Liver (tissue), 9 donors: ENCODE data around the gene VEGFC. TPM values are rescaled to one million over a fixed set of nuclear protein-coding genes. Genes with fewer than 3 reads are reported as not detected.

ENCODE experiments used
- DNase-seq: peaks from one replicate; pipeline ENCODE4 v3.0.0-alpha.2; 2017; ENCODE audit warnings: low spot score
- H3K27ac ChIP-seq, 2 donors: one replicate each; pipeline ENCODE4 v1.7.0; 2013; ENCODE audit warnings: inconsistent platforms in 2 of 2, low read length in 2 of 2, control low read depth in 1 of 2, low read depth in 1 of 2, mild to moderate bottlenecking in 1 of 2
- H3K27me3 ChIP-seq, 4 donors: one replicate each; pipeline versions ENCODE4 v1.6.1 to v1.7.0; 2013; ENCODE audit warnings: low read length in 3 of 4, inconsistent platforms in 1 of 4, mild to moderate bottlenecking in 1 of 4, moderate library complexity in 1 of 4; ENCODE audit not compliant: control insufficient read depth in 4 of 4, insufficient read depth in 4 of 4
- H3K36me3 ChIP-seq, 4 donors: one replicate each; pipeline versions ENCODE4 v1.6.1 to v1.7.0; 2013; ENCODE audit warnings: low read length in 3 of 4, mild to moderate bottlenecking in 3 of 4, low read depth in 1 of 4, moderate library complexity in 1 of 4; ENCODE audit not compliant: control insufficient read depth in 4 of 4, insufficient read depth in 3 of 4
- H3K4me1 ChIP-seq, 4 donors: one replicate each; pipeline versions ENCODE4 v1.6.1 to v1.7.0; 2013; ENCODE audit warnings: low read length in 3 of 4, mild to moderate bottlenecking in 3 of 4, moderate library complexity in 1 of 4; ENCODE audit not compliant: control insufficient read depth in 4 of 4, insufficient read depth in 4 of 4
- H3K4me3 ChIP-seq, 3 donors: one replicate each; pipeline versions ENCODE4 v1.6.1 to v1.7.0; 2013; ENCODE audit warnings: low read length in 3 of 3, control low read depth in 1 of 3, low read depth in 1 of 3, mild to moderate bottlenecking in 1 of 3
- H3K9ac ChIP-seq, 2 donors: one replicate each; pipeline ENCODE4 v1.7.0; 2013; ENCODE audit warnings: low read length in 2 of 2, mild to moderate bottlenecking in 2 of 2, moderate library complexity in 2 of 2, control low read depth in 1 of 2, low read depth in 1 of 2
- H3K9me3 ChIP-seq, 4 donors: one replicate each; pipeline versions ENCODE4 v1.6.1 to v1.7.0; 2013; ENCODE audit warnings: low read length in 3 of 4; ENCODE audit not compliant: control insufficient read depth in 4 of 4
- EGR1 ChIP-seq, 2 donors: IDR thresholded peaks; 2 replicates each; pipeline ENCODE4 v1.6.1; 2016 to 2018; ENCODE audit warnings: antibody characterized with exemption in 2 of 2, low read depth in 2 of 2
- FOXA1 ChIP-seq: IDR thresholded peaks from 2 replicates; pipeline ENCODE4 v1.6.1; 2016; ENCODE audit warnings: antibody characterized with exemption
- FOXA2 ChIP-seq: IDR thresholded peaks from 2 replicates; pipeline ENCODE4 v1.6.1; 2016; ENCODE audit warnings: antibody characterized with exemption
- GABPA ChIP-seq, 2 donors: IDR thresholded peaks in 1 of 2; conservative IDR thresholded peaks in 1 of 2; 2 replicates each; pipeline ENCODE4 v1.6.1; 2016; ENCODE audit warnings: antibody characterized with exemption in 2 of 2, mild to moderate bottlenecking in 1 of 2, moderate library complexity in 1 of 2
- HNF4A ChIP-seq, 2 donors: conservative IDR thresholded peaks; 2 replicates each; pipeline ENCODE4 v1.6.1; 2016; ENCODE audit warnings: antibody characterized with exemption in 2 of 2, mild to moderate bottlenecking in 2 of 2
- HNF4G ChIP-seq: IDR thresholded peaks from 2 replicates; pipeline ENCODE4 v1.6.1; 2016; ENCODE audit warnings: antibody characterized with exemption
- JUND ChIP-seq, 2 donors: IDR thresholded peaks; 2 replicates each; pipeline ENCODE4 v1.6.1; 2016; ENCODE audit warnings: antibody characterized with exemption in 2 of 2
- NR2F2 ChIP-seq: IDR thresholded peaks from 2 replicates; pipeline ENCODE4 v1.6.1; 2016; ENCODE audit warnings: antibody characterized with exemption
- RAD21 ChIP-seq, 2 donors: IDR thresholded peaks; 2 replicates each; pipeline ENCODE4 v1.6.1; 2016; ENCODE audit warnings: antibody characterized with exemption in 2 of 2, mild to moderate bottlenecking in 2 of 2
- RXRA ChIP-seq, 2 donors: IDR thresholded peaks; 2 replicates each; pipeline ENCODE4 v1.6.1; 2017 to 2018; ENCODE audit warnings: antibody characterized with exemption in 2 of 2, mild to moderate bottlenecking in 1 of 2
- SP1 ChIP-seq: IDR thresholded peaks from 2 replicates; pipeline ENCODE4 v1.6.1; 2018; ENCODE audit warnings: antibody characterized with exemption, mild to moderate bottlenecking
- TAF1 ChIP-seq: conservative IDR thresholded peaks from 2 replicates; pipeline ENCODE4 v1.6.1; 2016; ENCODE audit warnings: antibody characterized with exemption, mild to moderate bottlenecking
- YY1 ChIP-seq: IDR thresholded peaks from 2 replicates; pipeline ENCODE4 v1.6.1; 2016; ENCODE audit warnings: antibody characterized with exemption, mild to moderate bottlenecking
- WGBS: extraction: QIAGEN DNeasy Blood & Tissue Kit; methylation state at CpG from one replicate; pipeline ENCODE4 v1.1.7; 2013; 5-methylcytosine and 5-hydroxymethylcytosine counted together
- polyA plus RNA-seq, 2 donors: library from polyadenylated mRNA; stranded (reverse) in 1 of 2; unstranded in 1 of 2; fragments of 200-250 nt in 1 of 2; fragments of >200 nt in 1 of 2; fragmentation: Nextera tagmentation in 1 of 2; extraction: Ambion mirVana in 1 of 2; gene quantifications; one replicate each; pipeline versions ENCODE4 v1.2.1 to v1.2.3, GENCODE V29; 2013 to 2015
- total RNA-seq, 2 donors: library from RNA; depleted of rRNA; stranded (reverse); fragments of >200 nt; gene quantifications; one replicate each; pipeline ENCODE4 v1.2.3, GENCODE V29; 2014
- TF ChIP-seq, protein P1 (sequence below): IDR thresholded peaks from 2 replicates; pipeline ENCODE4 v1.6.1; 2016; ENCODE audit warnings: antibody characterized with exemption
- TF ChIP-seq, protein P2 (sequence below): IDR thresholded peaks from 2 replicates; pipeline ENCODE4 v1.6.1; 2016; ENCODE audit warnings: antibody characterized with exemption, mild to moderate bottlenecking
- TF ChIP-seq, protein P3 (sequence below): fragments of 150-350 bp; IDR thresholded peaks from 2 replicates; pipeline ENCODE4 v1.5.1; 2017; ENCODE audit warnings: improper control_type of control experiment, low read depth, low read length; ENCODE audit not compliant: missing input control
- TF ChIP-seq, protein P4 (sequence below): IDR thresholded peaks from 2 replicates; pipeline ENCODE4 v1.6.1; 2016; ENCODE audit warnings: antibody characterized with exemption
- TF ChIP-seq, protein P5 (sequence below): IDR thresholded peaks from 2 replicates; pipeline ENCODE4 v1.6.1; 2016; ENCODE audit warnings: antibody characterized with exemption
- donor health status: healthy.
- donor health status: healthy.
- donor health status: healthy.
- donor health status: healthy.
- donor health status: healthy.

The VEGFC gene
- total and polyA plus RNA-seq, 4 donors = 0.32 to 1.8 (median 0.95) TPM

DNA sequence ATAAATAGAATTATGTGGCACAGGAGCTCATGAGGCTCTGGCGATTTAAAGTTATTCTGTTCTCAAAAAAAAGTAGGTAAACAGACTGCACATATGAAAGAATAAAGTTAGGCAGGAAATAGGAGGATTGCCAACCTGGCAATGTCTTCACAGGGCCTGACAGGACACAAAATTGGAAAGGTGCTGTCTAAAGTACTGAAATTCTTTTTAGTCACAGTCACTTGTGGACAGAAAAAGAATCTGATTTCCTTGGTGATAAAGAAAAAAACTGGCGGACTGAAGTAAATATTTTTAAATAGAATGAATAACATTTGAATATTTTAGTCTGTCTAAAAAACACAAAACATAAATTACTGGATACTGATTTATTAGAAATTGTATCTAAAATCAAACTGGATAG, 124.4 kb downstream of the VEGFC start:
- no peak for DNase-seq
- no peak for TF ChIP-seq GABPA (IDR thresholded peaks at IDR 0.05 in 1 of 2, conservative IDR thresholded peaks at IDR 0.05 in 1 of 2)
- TF ChIP-seq RAD21 (IDR thresholded peaks at IDR 0.05) = no peak
- no peak for TF ChIP-seq YY1
- no peak for TF ChIP-seq NR2F2
- TF ChIP-seq, protein P1, sequence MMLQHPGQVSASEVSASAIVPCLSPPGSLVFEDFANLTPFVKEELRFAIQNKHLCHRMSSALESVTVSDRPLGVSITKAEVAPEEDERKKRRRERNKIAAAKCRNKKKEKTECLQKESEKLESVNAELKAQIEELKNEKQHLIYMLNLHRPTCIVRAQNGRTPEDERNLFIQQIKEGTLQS = no peak
- TF ChIP-seq, protein P2, sequence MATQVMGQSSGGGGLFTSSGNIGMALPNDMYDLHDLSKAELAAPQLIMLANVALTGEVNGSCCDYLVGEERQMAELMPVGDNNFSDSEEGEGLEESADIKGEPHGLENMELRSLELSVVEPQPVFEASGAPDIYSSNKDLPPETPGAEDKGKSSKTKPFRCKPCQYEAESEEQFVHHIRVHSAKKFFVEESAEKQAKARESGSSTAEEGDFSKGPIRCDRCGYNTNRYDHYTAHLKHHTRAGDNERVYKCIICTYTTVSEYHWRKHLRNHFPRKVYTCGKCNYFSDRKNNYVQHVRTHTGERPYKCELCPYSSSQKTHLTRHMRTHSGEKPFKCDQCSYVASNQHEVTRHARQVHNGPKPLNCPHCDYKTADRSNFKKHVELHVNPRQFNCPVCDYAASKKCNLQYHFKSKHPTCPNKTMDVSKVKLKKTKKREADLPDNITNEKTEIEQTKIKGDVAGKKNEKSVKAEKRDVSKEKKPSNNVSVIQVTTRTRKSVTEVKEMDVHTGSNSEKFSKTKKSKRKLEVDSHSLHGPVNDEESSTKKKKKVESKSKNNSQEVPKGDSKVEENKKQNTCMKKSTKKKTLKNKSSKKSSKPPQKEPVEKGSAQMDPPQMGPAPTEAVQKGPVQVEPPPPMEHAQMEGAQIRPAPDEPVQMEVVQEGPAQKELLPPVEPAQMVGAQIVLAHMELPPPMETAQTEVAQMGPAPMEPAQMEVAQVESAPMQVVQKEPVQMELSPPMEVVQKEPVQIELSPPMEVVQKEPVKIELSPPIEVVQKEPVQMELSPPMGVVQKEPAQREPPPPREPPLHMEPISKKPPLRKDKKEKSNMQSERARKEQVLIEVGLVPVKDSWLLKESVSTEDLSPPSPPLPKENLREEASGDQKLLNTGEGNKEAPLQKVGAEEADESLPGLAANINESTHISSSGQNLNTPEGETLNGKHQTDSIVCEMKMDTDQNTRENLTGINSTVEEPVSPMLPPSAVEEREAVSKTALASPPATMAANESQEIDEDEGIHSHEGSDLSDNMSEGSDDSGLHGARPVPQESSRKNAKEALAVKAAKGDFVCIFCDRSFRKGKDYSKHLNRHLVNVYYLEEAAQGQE = no peak
- no peak for TF ChIP-seq EGR1 (IDR thresholded peaks at IDR 0.05; ENCODE audit: low read depth in 2 of 2)
- no peak for TF ChIP-seq HNF4A (conservative IDR thresholded peaks at IDR 0.05)
- TF ChIP-seq, protein P3, sequence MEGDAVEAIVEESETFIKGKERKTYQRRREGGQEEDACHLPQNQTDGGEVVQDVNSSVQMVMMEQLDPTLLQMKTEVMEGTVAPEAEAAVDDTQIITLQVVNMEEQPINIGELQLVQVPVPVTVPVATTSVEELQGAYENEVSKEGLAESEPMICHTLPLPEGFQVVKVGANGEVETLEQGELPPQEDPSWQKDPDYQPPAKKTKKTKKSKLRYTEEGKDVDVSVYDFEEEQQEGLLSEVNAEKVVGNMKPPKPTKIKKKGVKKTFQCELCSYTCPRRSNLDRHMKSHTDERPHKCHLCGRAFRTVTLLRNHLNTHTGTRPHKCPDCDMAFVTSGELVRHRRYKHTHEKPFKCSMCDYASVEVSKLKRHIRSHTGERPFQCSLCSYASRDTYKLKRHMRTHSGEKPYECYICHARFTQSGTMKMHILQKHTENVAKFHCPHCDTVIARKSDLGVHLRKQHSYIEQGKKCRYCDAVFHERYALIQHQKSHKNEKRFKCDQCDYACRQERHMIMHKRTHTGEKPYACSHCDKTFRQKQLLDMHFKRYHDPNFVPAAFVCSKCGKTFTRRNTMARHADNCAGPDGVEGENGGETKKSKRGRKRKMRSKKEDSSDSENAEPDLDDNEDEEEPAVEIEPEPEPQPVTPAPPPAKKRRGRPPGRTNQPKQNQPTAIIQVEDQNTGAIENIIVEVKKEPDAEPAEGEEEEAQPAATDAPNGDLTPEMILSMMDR = no peak
- TF ChIP-seq, protein P4, sequence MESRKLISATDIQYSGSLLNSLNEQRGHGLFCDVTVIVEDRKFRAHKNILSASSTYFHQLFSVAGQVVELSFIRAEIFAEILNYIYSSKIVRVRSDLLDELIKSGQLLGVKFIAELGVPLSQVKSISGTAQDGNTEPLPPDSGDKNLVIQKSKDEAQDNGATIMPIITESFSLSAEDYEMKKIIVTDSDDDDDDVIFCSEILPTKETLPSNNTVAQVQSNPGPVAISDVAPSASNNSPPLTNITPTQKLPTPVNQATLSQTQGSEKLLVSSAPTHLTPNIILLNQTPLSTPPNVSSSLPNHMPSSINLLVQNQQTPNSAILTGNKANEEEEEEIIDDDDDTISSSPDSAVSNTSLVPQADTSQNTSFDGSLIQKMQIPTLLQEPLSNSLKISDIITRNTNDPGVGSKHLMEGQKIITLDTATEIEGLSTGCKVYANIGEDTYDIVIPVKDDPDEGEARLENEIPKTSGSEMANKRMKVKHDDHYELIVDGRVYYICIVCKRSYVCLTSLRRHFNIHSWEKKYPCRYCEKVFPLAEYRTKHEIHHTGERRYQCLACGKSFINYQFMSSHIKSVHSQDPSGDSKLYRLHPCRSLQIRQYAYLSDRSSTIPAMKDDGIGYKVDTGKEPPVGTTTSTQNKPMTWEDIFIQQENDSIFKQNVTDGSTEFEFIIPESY = no peak
- TF ChIP-seq, protein P5, sequence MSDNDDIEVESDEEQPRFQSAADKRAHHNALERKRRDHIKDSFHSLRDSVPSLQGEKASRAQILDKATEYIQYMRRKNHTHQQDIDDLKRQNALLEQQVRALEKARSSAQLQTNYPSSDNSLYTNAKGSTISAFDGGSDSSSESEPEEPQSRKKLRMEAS = no peak
- no peak for TF ChIP-seq HNF4G
- no peak for TF ChIP-seq SP1
- no peak for TF ChIP-seq RXRA (IDR thresholded peaks at IDR 0.05)
- TF ChIP-seq TAF1 = no peak
- TF ChIP-seq JUND (IDR thresholded peaks at IDR 0.05) = no peak
- TF ChIP-seq FOXA1 = no peak
- TF ChIP-seq FOXA2 = no peak
- H3K27ac ChIP-seq = no peak overlapping the region
- H3K9ac ChIP-seq = no peak overlapping the region
- 29% methylated on average over 2 of the region's 2 CpGs for WGBS
- peaks cover 0 to 5% (median 0%) of the 10 kb centered on the region in 4 donors for H3K27me3 ChIP-seq
- H3K36me3 ChIP-seq = no peaks in the 10 kb centered on the region
- no peaks in the 10 kb centered on the region for H3K4me1 ChIP-seq
- H3K9me3 ChIP-seq = no peaks in the 10 kb centered on the region
- H3K4me3 ChIP-seq = no peak overlapping the region
